HL-60 (cell line): ENCODE measurements around the gene CAMK2G.

Experiments
- CTCF ChIP-seq: IDR thresholded peaks from one replicate; pipeline ENCODE4 v1.5.1; 2011; ENCODE audit warnings: low read length, control low read depth, inconsistent platforms; ENCODE audit not compliant: insufficient read depth
- POLR2AphosphoS5 ChIP-seq: IDR thresholded peaks from 2 replicates; pipeline ENCODE4 v1.6.1; 2012; ENCODE audit warnings: low read depth
- TF ChIP-seq, protein P1 (sequence below): IDR thresholded peaks from 2 replicates; pipeline ENCODE4 v1.6.1; 2012; ENCODE audit warnings: low read depth; ENCODE audit not compliant: insufficient replicate concordance

DNA sequence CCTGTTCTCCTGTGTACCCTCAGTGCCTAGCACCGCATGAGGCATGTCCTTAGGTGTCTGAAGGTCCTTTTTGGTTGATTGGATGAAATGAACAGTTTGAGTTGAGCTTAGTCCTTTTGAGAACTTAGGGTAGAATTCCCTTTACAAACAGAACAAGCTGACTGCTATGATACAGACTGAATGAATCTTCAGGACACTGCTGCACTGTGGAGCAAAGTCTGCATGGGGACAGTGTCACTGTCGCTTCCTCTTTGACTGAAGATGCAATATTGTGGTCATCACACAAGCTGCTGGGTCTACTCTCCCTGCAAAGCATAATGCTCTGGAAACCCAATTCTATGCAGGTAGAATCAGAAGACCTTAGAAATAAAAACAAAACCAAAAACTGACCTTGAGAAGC lies 28.0 kb upstream of the CAMK2G start:
- no peak for TF ChIP-seq CTCF
- TF ChIP-seq, protein P1, sequence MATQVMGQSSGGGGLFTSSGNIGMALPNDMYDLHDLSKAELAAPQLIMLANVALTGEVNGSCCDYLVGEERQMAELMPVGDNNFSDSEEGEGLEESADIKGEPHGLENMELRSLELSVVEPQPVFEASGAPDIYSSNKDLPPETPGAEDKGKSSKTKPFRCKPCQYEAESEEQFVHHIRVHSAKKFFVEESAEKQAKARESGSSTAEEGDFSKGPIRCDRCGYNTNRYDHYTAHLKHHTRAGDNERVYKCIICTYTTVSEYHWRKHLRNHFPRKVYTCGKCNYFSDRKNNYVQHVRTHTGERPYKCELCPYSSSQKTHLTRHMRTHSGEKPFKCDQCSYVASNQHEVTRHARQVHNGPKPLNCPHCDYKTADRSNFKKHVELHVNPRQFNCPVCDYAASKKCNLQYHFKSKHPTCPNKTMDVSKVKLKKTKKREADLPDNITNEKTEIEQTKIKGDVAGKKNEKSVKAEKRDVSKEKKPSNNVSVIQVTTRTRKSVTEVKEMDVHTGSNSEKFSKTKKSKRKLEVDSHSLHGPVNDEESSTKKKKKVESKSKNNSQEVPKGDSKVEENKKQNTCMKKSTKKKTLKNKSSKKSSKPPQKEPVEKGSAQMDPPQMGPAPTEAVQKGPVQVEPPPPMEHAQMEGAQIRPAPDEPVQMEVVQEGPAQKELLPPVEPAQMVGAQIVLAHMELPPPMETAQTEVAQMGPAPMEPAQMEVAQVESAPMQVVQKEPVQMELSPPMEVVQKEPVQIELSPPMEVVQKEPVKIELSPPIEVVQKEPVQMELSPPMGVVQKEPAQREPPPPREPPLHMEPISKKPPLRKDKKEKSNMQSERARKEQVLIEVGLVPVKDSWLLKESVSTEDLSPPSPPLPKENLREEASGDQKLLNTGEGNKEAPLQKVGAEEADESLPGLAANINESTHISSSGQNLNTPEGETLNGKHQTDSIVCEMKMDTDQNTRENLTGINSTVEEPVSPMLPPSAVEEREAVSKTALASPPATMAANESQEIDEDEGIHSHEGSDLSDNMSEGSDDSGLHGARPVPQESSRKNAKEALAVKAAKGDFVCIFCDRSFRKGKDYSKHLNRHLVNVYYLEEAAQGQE = no peak
- TF ChIP-seq POLR2AphosphoS5 = no peak
